HL-60 (cell line): Measurements from ENCODE around the gene CFAP157.

Experiments
- GABPA ChIP-seq: IDR thresholded peaks from 2 replicates; pipeline ENCODE4 v1.6.1; 2012; ENCODE audit warnings: low read depth
- TF ChIP-seq, protein P1 (sequence below): IDR thresholded peaks from one replicate; pipeline ENCODE4 v1.5.1; 2011; ENCODE audit warnings: low read length, control low read depth, inconsistent platforms; ENCODE audit not compliant: insufficient read depth

- TF ChIP-seq, protein P1, sequence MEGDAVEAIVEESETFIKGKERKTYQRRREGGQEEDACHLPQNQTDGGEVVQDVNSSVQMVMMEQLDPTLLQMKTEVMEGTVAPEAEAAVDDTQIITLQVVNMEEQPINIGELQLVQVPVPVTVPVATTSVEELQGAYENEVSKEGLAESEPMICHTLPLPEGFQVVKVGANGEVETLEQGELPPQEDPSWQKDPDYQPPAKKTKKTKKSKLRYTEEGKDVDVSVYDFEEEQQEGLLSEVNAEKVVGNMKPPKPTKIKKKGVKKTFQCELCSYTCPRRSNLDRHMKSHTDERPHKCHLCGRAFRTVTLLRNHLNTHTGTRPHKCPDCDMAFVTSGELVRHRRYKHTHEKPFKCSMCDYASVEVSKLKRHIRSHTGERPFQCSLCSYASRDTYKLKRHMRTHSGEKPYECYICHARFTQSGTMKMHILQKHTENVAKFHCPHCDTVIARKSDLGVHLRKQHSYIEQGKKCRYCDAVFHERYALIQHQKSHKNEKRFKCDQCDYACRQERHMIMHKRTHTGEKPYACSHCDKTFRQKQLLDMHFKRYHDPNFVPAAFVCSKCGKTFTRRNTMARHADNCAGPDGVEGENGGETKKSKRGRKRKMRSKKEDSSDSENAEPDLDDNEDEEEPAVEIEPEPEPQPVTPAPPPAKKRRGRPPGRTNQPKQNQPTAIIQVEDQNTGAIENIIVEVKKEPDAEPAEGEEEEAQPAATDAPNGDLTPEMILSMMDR: no peak
- no peak for TF ChIP-seq GABPA
These were observed 38.9 kb upstream of the CFAP157 start for GRCh38 chr9:127667906-127668305.
